Measurements from ENCODE around the gene EVL.

The EVL gene

GRCh38 chr14:100155756-100156616 lies 90.8 kb downstream of the EVL start:
- H3K27ac ChIP-seq: peak overlapping the region; percentile 99
- no peak for TF ChIP-seq CTCF (conservative IDR thresholded peaks at IDR 0.05)

- H3K27ac ChIP-seq: peak overlapping the region; percentile 99
- no peak for TF ChIP-seq CTCF (conservative IDR thresholded peaks at IDR 0.05)
Measured at GRCh38 chr14:100156776-100157175, 91.6 kb downstream of the EVL start.

- H3K27ac ChIP-seq: peak overlapping the region; percentile 99
Measured at GRCh38 chr14:100157548-100158232, 92.5 kb downstream of the EVL start.

GRCh38 chr14:100158566-100159093 lies 93.4 kb downstream of the EVL start:
- peak overlapping the region; percentile 99 for H3K27ac ChIP-seq
- TF ChIP-seq CTCF (conservative IDR thresholded peaks at IDR 0.05): no peak

GRCh38 chr14:100159094-100159864 lies 94.1 kb downstream of the EVL start, which contains the start of gene DEGS2:
Gene DEGS2 (minus strand): TSS chr14:100159645. CDS start chr14:100159587, 58 bp downstream.
- TF ChIP-seq CTCF (conservative IDR thresholded peaks at IDR 0.05): no peak
- H3K27ac ChIP-seq: peak within 1 kb of the TSS; percentile 99

- H3K27ac ChIP-seq: peak overlapping the region; percentile 99
- TF ChIP-seq CTCF (conservative IDR thresholded peaks at IDR 0.05): no peak
Measured at GRCh38 chr14:100159865-100160533, 94.8 kb downstream of the EVL start.

GRCh38 chr14:100160534-100160916 lies 95.3 kb downstream of the EVL start:
- no peak for TF ChIP-seq CTCF (conservative IDR thresholded peaks at IDR 0.05)

More at GRCh38 chr14:100160534-100160916, 95.3 kb downstream of the EVL start:
- H3K27ac ChIP-seq: no peak overlapping the region

Measured in VCaP (cell line).